HG02840 (cell line): ENCODE measurements around the gene TMEM270.
"Not testable (repeated sequence)": the region's sequence is repeated elsewhere in the genome, so short reads cannot be mapped to it uniquely, and the experiment has no call there.

Experiments used
- ATAC-seq: cut with Tn5 transposase; IDR thresholded peaks from one replicate; pipeline ENCODE4 v1.9.1; 2021; ENCODE audit warnings: mild to moderate bottlenecking, moderate library complexity, moderate number of reproducible peaks; ENCODE audit not compliant: unreplicated experiment, low FRiP score

Gene TMEM270

GRCh38 chr7:73860859-73861258, at the start of gene TMEM270:
TMEM270 (plus strand) TSS chr7:73861159; CDS start chr7:73861195, 36 bp downstream.
- ATAC-seq: no peak

GRCh38 chr7:73811760-73812168, 49.2 kb upstream of the TMEM270 start:
- no peak for ATAC-seq

- ATAC-seq: no peak
Observed at GRCh38 chr7:73812996-73813395, 48.0 kb upstream of the TMEM270 start.

- no peak for ATAC-seq
Observed at GRCh38 chr7:73815436-73815835, 45.5 kb upstream of the TMEM270 start.

GRCh38 chr7:73817121-73817520, 43.8 kb upstream of the TMEM270 start:
- ATAC-seq: no peak

- ATAC-seq: no peak
Observed at GRCh38 chr7:73820013-73820412, 40.9 kb upstream of the TMEM270 start.

- ATAC-seq: not testable (repeated sequence)
Observed at GRCh38 chr7:73821597-73822285, 39.2 kb upstream of the TMEM270 start.

- no peak for ATAC-seq
Observed at GRCh38 chr7:73822319-73823173, 38.4 kb upstream of the TMEM270 start.

- no peak for ATAC-seq
Observed at GRCh38 chr7:73823257-73823656, 37.7 kb upstream of the TMEM270 start.

- no peak for ATAC-seq
Observed at GRCh38 chr7:73823873-73824592, 36.9 kb upstream of the TMEM270 start.

- no peak for ATAC-seq
Observed at GRCh38 chr7:73824986-73825385, 36.0 kb upstream of the TMEM270 start.

GRCh38 chr7:73827567-73828106, 33.3 kb upstream of the TMEM270 start:
- ATAC-seq: no peak

- no peak for ATAC-seq
Observed at GRCh38 chr7:73828107-73828803, 32.7 kb upstream of the TMEM270 start.

- no peak for ATAC-seq
Observed at GRCh38 chr7:73828972-73829371, 32.0 kb upstream of the TMEM270 start.

GRCh38 chr7:73829505-73829904, 31.5 kb upstream of the TMEM270 start:
- no peak for ATAC-seq

GRCh38 chr7:73829921-73830680, 30.9 kb upstream of the TMEM270 start:
- no peak for ATAC-seq

- no peak for ATAC-seq
Observed at GRCh38 chr7:73830681-73831583, 30.0 kb upstream of the TMEM270 start, which contains the start of gene CLDN4. CLDN4 (plus strand) TSS chr7:73830996; CDS start chr7:73831202, 206 bp downstream.

- no peak for ATAC-seq
Observed at GRCh38 chr7:73831584-73831833, 29.4 kb upstream of the TMEM270 start.
